T-helper 9 cell (primary cell): ENCODE data around the gene PNLIPRP2.

Experiments
- DNase-seq: peaks from one replicate; pipeline ENCODE4 v3.0.0-alpha.2; 2020

PNLIPRP2 gene

GRCh38 chr10:116686632-116687031 is 65.9 kb downstream of the PNLIPRP2 start:
- no peak for DNase-seq

GRCh38 chr10:116687633-116688032 is 66.9 kb downstream of the PNLIPRP2 start:
- no peak for DNase-seq

- no peak for DNase-seq
These were observed 67.5 kb downstream of the PNLIPRP2 start for GRCh38 chr10:116688241-116688711.

GRCh38 chr10:116688741-116689495 is 68.2 kb downstream of the PNLIPRP2 start:
- no peak for DNase-seq

GRCh38 chr10:116689744-116690143 is 69.0 kb downstream of the PNLIPRP2 start:
- DNase-seq: no peak

- no peak for DNase-seq
These were observed 69.9 kb downstream of the PNLIPRP2 start for GRCh38 chr10:116690356-116691322.

- DNase-seq: no peak
These were observed 70.9 kb downstream of the PNLIPRP2 start for GRCh38 chr10:116691635-116692034.

- DNase-seq: no peak
These were observed 71.5 kb downstream of the PNLIPRP2 start for GRCh38 chr10:116692225-116692624.

- DNase-seq: no peak
These were observed 73.6 kb downstream of the PNLIPRP2 start for GRCh38 chr10:116694243-116694926.
